ENCODE measurements around the gene ATP8B1.
A peak's percentile ranks its signal among the peaks of the same experiment; 100 is the strongest.
"Not testable (repeated sequence)": the region's sequence is repeated elsewhere in the genome, so short reads cannot be mapped to it uniquely, and the experiment has no call there.

Gene ATP8B1

GRCh38 chr18:57833441-57834101, 30.5 kb upstream of the ATP8B1 start:
- peaks cover 11% of the 10 kb centered on the region for H3K36me3 Mint-ChIP-seq
- no peak for DNase-seq (ENCODE audit: low spot score in 2 of 2)
- H3K4me1 Mint-ChIP-seq: peaks cover 21% of the 10 kb centered on the region

GRCh38 chr18:57832730-57833129, 29.6 kb upstream of the ATP8B1 start:
- peak overlapping the region; percentile 92 for H3K27ac Mint-ChIP-seq
- ATAC-seq (ENCODE audit: low read depth) (no peak), DNase-seq (ENCODE audit: low spot score in 2 of 2) (no peak)
- H3K4me3 Mint-ChIP-seq: peak overlapping the region; percentile 47
- peaks cover 10% of the 10 kb centered on the region for H3K36me3 Mint-ChIP-seq
- H3K27me3 Mint-ChIP-seq: no peaks in the 10 kb centered on the region
- peaks cover 14% of the 10 kb centered on the region for H3K4me1 Mint-ChIP-seq
- H3K9me3 Mint-ChIP-seq: peaks cover 20% of the 10 kb centered on the region

More at GRCh38 chr18:57833441-57834101, 30.5 kb upstream of the ATP8B1 start:
- Mint-ChIP-seq H3K9me3 (peaks cover 20% of the 10 kb centered on the region), H3K27me3 (no peaks in the 10 kb centered on the region), H3K27ac (peak overlapping the region; percentile 92), H3K4me3 (peak overlapping the region; percentile 82)
- peak; percentile 30 for ATAC-seq (ENCODE audit: low read depth)

DNA sequence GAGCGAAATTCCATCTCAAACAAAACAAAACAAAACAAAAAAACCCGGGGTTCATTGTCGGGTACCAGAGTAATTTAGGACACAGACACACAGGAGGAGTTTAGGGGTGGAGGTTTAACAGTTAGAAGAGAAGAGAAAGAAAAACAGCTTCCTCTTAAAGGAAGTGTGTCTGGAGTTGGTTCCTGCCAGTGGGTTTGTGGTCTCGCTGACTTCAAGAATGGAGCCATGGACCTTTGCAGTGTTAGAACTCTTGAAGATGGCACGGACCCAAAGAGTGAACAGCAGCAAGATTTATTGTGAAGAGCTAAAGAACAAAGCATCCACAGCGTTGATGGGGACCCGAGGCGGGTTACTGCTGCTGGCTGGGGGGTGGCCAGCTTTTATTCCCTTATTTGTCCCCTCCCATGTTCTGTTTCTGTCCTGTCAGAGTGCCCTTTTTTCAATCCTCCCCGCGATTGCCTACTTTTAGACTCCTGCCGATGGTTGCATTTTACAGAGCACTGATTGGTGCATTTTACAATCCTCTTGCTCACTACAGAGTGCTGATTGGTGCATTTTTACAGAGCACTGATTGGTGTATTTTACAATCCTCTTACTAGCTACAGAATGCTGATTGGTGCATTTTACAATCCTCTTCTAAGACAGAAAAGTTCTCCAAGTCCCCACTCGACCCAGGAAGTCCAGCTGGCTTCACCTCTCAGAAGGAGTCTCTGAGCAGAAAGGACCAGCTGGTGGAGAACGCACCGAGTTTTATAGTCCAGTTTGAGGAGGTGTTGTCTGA, 28.7 kb upstream of the ATP8B1 start:
- ATAC-seq (ENCODE audit: low read depth) (no peak), DNase-seq (ENCODE audit: low spot score in 2 of 2) (no peak)
- Mint-ChIP-seq H3K27ac (no peak overlapping the region), H3K4me3 (no peak overlapping the region), H3K27me3 (no peaks in the 10 kb centered on the region), H3K4me1 (peaks cover 13% of the 10 kb centered on the region), H3K36me3 (peaks cover 6% of the 10 kb centered on the region), H3K9me3 (peaks cover 17% of the 10 kb centered on the region)

DNA sequence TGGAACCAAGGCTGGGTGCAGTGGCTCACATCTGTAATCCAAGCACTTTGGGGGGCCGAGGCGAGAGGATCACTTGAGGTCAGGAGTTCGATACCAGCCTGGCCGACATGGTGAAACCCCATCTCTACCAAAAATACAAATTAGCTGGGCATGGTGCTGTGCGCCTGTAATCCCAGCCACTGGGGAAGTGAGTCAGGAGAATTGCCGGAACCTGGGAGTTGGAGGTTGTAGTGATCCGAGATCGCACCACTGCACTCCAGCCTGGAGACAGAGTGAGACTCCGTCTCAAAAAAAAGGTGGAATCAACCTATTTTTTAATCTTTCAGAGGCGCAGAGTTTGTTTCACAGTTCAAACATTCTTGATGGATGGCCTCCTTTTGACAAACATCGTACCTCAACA, 24.5 kb upstream of the ATP8B1 start:
- H3K4me3 Mint-ChIP-seq: no peak overlapping the region
- H3K27me3 Mint-ChIP-seq: no peaks in the 10 kb centered on the region
- DNase-seq (ENCODE audit: low spot score in 2 of 2) (no peak), ATAC-seq (ENCODE audit: low read depth) (no peak)
- peaks cover 4% of the 10 kb centered on the region for H3K36me3 Mint-ChIP-seq
- H3K27ac Mint-ChIP-seq: no peak overlapping the region
- peaks cover 5% of the 10 kb centered on the region for H3K9me3 Mint-ChIP-seq
- H3K4me1 Mint-ChIP-seq: peaks cover 1% of the 10 kb centered on the region

GRCh38 chr18:57826252-57826651, 23.1 kb upstream of the ATP8B1 start:
- peaks cover 3% of the 10 kb centered on the region for H3K4me1 Mint-ChIP-seq
- ATAC-seq (ENCODE audit: low read depth): no peak
- H3K27ac Mint-ChIP-seq: no peak overlapping the region
- no peaks in the 10 kb centered on the region for H3K9me3 Mint-ChIP-seq
- no peak for DNase-seq (ENCODE audit: low spot score in 2 of 2)
- H3K4me3 Mint-ChIP-seq: no peak overlapping the region
- H3K27me3 Mint-ChIP-seq: no peaks in the 10 kb centered on the region
- peaks cover 4% of the 10 kb centered on the region for H3K36me3 Mint-ChIP-seq

DNA sequence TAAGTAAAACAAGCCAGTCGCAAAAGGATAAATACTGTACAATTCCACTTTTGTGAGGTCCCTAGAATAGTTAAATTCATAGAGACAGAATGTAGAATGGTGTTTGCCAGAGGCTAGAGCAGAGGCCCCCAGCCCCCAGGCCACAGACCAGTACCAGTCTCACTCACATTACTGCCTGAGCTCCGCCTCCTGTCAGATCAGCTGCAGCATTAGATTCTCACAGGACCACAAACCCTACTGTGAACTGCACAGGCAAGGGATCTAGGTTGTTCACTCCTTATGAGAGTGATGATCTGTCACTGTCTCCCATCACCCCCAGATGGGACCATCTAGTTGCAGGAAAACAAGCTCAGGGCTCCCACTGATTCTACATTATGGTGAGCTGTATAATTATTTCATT, 17.5 kb upstream of the ATP8B1 start:
- Mint-ChIP-seq H3K36me3 (peaks cover 11% of the 10 kb centered on the region), H3K27ac (peak overlapping the region; percentile 36)
- H3K4me3 Mint-ChIP-seq; H3K9me3 Mint-ChIP-seq; DNase-seq (ENCODE audit: low spot score in 2 of 2); H3K27me3 Mint-ChIP-seq; ATAC-seq (ENCODE audit: low read depth); H3K4me1 Mint-ChIP-seq: not testable (repeated sequence)

GRCh38 chr18:57819671-57820460, 16.8 kb upstream of the ATP8B1 start:
- ATAC-seq (ENCODE audit: low read depth) (no peak), DNase-seq (ENCODE audit: low spot score in 2 of 2) (no peak)
- H3K9me3 Mint-ChIP-seq: no peaks in the 10 kb centered on the region
- no peaks in the 10 kb centered on the region for H3K27me3 Mint-ChIP-seq
- H3K4me3 Mint-ChIP-seq: no peak overlapping the region
- H3K4me1 Mint-ChIP-seq: peaks cover 3% of the 10 kb centered on the region
- peaks cover 11% of the 10 kb centered on the region for H3K36me3 Mint-ChIP-seq
- H3K27ac Mint-ChIP-seq: no peak overlapping the region

- no peak overlapping the region for H3K4me3 Mint-ChIP-seq
- H3K9me3 Mint-ChIP-seq: peaks cover under 1% of the 10 kb centered on the region
- H3K27ac Mint-ChIP-seq: no peak overlapping the region
- no peaks in the 10 kb centered on the region for H3K27me3 Mint-ChIP-seq
- no peak for DNase-seq (ENCODE audit: low spot score in 2 of 2)
- no peak for ATAC-seq (ENCODE audit: low read depth)
- H3K4me1 Mint-ChIP-seq: peaks cover 3% of the 10 kb centered on the region
- H3K36me3 Mint-ChIP-seq: peaks cover 13% of the 10 kb centered on the region
These were observed 16.0 kb upstream of the ATP8B1 start for GRCh38 chr18:57819119-57819518.

DNA sequence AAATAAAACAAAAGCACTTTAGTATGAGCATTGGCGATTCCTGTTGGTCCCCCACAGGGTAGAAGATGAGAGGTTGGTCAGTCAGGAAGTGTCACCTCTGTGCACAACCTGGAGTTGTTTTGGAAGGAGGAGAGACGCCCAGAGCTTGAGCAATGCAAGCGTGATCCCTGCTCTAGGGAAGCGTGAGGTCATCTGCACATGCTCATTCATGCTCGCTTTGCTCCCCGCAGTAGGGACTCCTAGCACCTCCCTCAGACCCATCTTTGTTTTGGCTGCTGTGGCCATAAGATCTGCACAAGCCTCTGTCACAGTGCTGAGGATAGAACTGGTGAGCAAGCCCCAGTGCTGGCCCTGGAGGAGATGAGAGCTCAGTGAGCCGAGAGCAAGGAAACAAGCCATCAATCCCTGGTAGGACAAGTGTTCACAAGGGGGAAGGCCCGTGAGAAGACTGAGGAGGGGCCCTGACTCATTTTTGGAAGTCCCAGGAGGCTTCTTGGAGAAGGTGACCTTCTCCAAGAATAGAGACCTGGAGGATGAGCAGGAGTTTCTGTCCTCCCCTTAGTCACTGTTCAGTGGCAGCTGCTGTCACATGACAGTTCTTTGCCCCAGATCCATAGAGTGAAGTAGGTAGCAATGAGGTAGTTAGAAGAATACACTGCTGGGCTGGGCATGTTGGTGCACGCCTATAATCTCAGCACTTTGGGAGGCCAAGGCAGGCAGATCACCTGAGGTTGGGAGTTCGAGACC, 13.3 kb upstream of the ATP8B1 start:
- no peak overlapping the region for H3K27ac Mint-ChIP-seq
- H3K9me3 Mint-ChIP-seq: peaks cover 9% of the 10 kb centered on the region
- no peak for DNase-seq (ENCODE audit: low spot score in 2 of 2)
- no peaks in the 10 kb centered on the region for H3K4me1 Mint-ChIP-seq
- H3K4me3 Mint-ChIP-seq: no peak overlapping the region
- no peaks in the 10 kb centered on the region for H3K27me3 Mint-ChIP-seq
- no peak for ATAC-seq (ENCODE audit: low read depth)
- H3K36me3 Mint-ChIP-seq: peaks cover 19% of the 10 kb centered on the region

- peaks cover 10% of the 10 kb centered on the region for H3K9me3 Mint-ChIP-seq
- H3K36me3 Mint-ChIP-seq: peaks cover 22% of the 10 kb centered on the region
- H3K27ac Mint-ChIP-seq: no peak overlapping the region
- ATAC-seq (ENCODE audit: low read depth) (no peak), DNase-seq (ENCODE audit: low spot score in 2 of 2) (no peak)
- no peaks in the 10 kb centered on the region for H3K27me3 Mint-ChIP-seq
- H3K4me1 Mint-ChIP-seq: no peaks in the 10 kb centered on the region
- no peak overlapping the region for H3K4me3 Mint-ChIP-seq
These were observed 11.4 kb upstream of the ATP8B1 start for GRCh38 chr18:57814555-57814954.

GRCh38 chr18:57813245-57813644, 10.1 kb upstream of the ATP8B1 start:
- H3K9me3 Mint-ChIP-seq: peaks cover 10% of the 10 kb centered on the region
- H3K4me3 Mint-ChIP-seq: no peak overlapping the region

DNA sequence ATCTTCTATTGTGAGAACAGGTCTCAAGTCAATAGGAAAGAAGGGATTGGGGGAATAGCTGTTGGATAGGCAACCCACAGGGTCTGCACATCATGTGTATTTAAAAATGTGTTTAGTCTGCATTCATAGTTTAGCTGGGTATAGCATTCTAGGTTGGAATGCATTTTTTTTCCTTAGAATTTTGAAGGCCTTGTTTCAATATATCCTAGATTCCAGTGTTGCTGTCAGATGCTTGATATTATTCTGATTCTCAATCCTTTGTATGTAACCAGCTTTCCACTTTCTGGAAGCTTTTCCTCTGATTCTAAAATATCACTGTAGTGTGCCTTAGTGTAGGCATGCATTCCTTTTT, 9.0 kb upstream of the ATP8B1 start:
- H3K27ac Mint-ChIP-seq: no peak overlapping the region
- H3K4me1 Mint-ChIP-seq: no peaks in the 10 kb centered on the region
- no peak overlapping the region for H3K4me3 Mint-ChIP-seq
- peaks cover 13% of the 10 kb centered on the region for H3K36me3 Mint-ChIP-seq
- H3K9me3 Mint-ChIP-seq: peaks cover 10% of the 10 kb centered on the region
- ATAC-seq (ENCODE audit: low read depth): no peak
- DNase-seq (ENCODE audit: low spot score in 2 of 2): no peak
- no peaks in the 10 kb centered on the region for H3K27me3 Mint-ChIP-seq

More at GRCh38 chr18:57813245-57813644, 10.1 kb upstream of the ATP8B1 start:
- Mint-ChIP-seq H3K4me1 (no peaks in the 10 kb centered on the region), H3K27ac (no peak overlapping the region), H3K36me3 (peaks cover 19% of the 10 kb centered on the region), H3K27me3 (no peaks in the 10 kb centered on the region)
- no peak for DNase-seq (ENCODE audit: low spot score in 2 of 2)
- no peak for ATAC-seq (ENCODE audit: low read depth)

DNA sequence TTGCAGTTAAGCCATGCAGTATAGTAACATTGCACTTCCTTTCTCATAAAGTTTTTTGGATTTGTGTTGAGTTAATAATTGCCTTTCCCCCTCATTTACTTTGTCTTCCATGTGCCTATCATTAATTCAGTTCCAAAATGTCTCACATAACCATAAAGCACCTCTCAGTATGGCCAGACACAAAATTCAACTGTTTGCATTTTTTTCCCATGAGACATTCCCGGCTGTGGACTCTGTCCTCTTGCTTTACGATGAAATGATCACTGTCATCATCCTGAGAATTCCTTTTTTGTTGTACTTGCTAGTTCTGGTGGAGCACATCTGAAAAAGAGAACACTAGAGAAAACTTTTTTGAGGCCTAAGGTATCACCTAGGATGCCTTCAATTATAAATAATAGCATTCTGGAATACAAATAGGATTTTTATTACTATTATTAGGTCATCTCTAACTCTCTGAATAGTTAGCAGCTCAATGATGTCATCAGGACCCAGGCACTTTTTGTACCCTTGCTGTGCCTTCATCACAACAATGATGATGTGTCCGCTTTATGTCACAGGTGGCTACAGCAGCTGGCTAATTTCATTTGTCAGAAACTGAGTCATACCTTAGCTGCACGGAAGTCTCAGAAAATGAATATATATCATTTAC, 8.5 kb upstream of the ATP8B1 start:
- Mint-ChIP-seq H3K4me3 (no peak overlapping the region), H3K27ac (no peak overlapping the region), H3K27me3 (no peaks in the 10 kb centered on the region), H3K9me3 (peaks cover 10% of the 10 kb centered on the region), H3K36me3 (peaks cover 15% of the 10 kb centered on the region), H3K4me1 (no peaks in the 10 kb centered on the region)
- DNase-seq (ENCODE audit: low spot score in 2 of 2) (no peak), ATAC-seq (ENCODE audit: low read depth) (no peak)
